SK-N-SH (cell line): ENCODE measurements around the gene UNC13D. TPM values are rescaled to one million over a fixed set of nuclear protein-coding genes. Genes with fewer than 3 reads are reported as not detected.

ENCODE experiments used
- CTCF ChIA-PET: fragments of 300-600, 350-600 bp; formaldehyde crosslinking; extraction: SDS; loops from one replicate; lab custom pipeline; 2021; lab: Yijun Ruan, JAX
- POLR2A ChIA-PET: fragments of 350-600 bp; sonication (Branson Sonifier 250); formaldehyde crosslinking; extraction: SDS; loops from one replicate; lab custom pipeline; 2020; ENCODE audit warnings: antibody characterized with exemption, inconsistent platforms; lab: Yijun Ruan, JAX
- DNase-seq: peaks from one replicate; pipeline ENCODE4 v3.0.0; 2012
- H2AFZ ChIP-seq: fragments of 200-600 bp; sonication (generic); 2 replicates; pipeline ENCODE4 v1.8.1; 2016; ENCODE audit warnings: antibody characterized with exemption, mild to moderate bottlenecking, low read depth
- H3F3A ChIP-seq: fragments of 200-600 bp; sonication (generic); replicated peaks from 2 replicates; pipeline ENCODE3; 2016; ENCODE audit warnings: antibody characterized with exemption, mild to moderate bottlenecking; ENCODE audit not compliant: insufficient read depth
- H3K27ac ChIP-seq, 2 experiments: fragments of 200-500 bp in 1 of 2; fragments of 200-600 bp in 1 of 2; sonication (Bioruptor generic) in 1 of 2; sonication (generic), shearing (Covaris generic) in 1 of 2; 2 replicates each; pipeline versions ENCODE4 v1.5.1 to v1.6.1; 2014 to 2016; ENCODE audit warnings: low read depth in 2 of 2, inconsistent platforms in 1 of 2, low read length in 1 of 2, mild to moderate bottlenecking in 1 of 2, mixed read lengths in 1 of 2
- H3K27me3 ChIP-seq: fragments of 200-600 bp; sonication (generic), shearing (Covaris generic); 2 replicates; pipeline ENCODE4 v1.6.1; 2016; ENCODE audit warnings: mixed run types; ENCODE audit not compliant: insufficient read depth
- H3K36me3 ChIP-seq, 2 experiments: fragments of 200-500 bp in 1 of 2; fragments of 200-600 bp in 1 of 2; sonication (Bioruptor generic) in 1 of 2; sonication (generic) in 1 of 2; replicated peaks in 1 of 2; 2 replicates each; pipeline versions ENCODE3 to v1.5.1; 2014 to 2016; ENCODE audit warnings: low read length in 1 of 2, mild to moderate bottlenecking in 1 of 2; ENCODE audit not compliant: insufficient read depth in 2 of 2, control insufficient read depth in 1 of 2
- H3K4me1 ChIP-seq, 2 experiments: fragments of 200-500 bp in 1 of 2; fragments of 200-600 bp in 1 of 2; sonication (Bioruptor generic) in 1 of 2; sonication (generic), shearing (Covaris generic) in 1 of 2; 2 replicates each; pipeline versions ENCODE4 v1.5.1 to v1.6.1; 2014 to 2016; ENCODE audit warnings: low read depth in 1 of 2, low read length in 1 of 2, mixed run types in 1 of 2; ENCODE audit not compliant: insufficient read depth in 2 of 2, control insufficient read depth in 1 of 2
- H3K4me2 ChIP-seq: fragments of 200-600 bp; sonication (generic), shearing (Covaris generic); 2 replicates; pipeline ENCODE4 v1.6.1; 2017; ENCODE audit warnings: mixed run types
- H3K4me3 ChIP-seq, 2 experiments: fragments of 200-500 bp in 1 of 2; fragments of 200-600 bp in 1 of 2; sonication (Bioruptor generic) in 1 of 2; sonication (generic), shearing (Covaris generic) in 1 of 2; 2 replicates each; pipeline versions ENCODE4 v1.5.1 to v1.8.1; 2014 to 2016; ENCODE audit warnings: low read depth in 2 of 2, inconsistent platforms in 1 of 2, low read length in 1 of 2, mild to moderate bottlenecking in 1 of 2, mixed read lengths in 1 of 2, moderate library complexity in 1 of 2
- H3K79me2 ChIP-seq: fragments of 200-600 bp; sonication (generic); 2 replicates; pipeline ENCODE4 v1.8.1; 2017; ENCODE audit warnings: mild to moderate bottlenecking; ENCODE audit not compliant: insufficient read depth
- H3K9ac ChIP-seq: fragments of 200-600 bp; sonication (generic); 2 replicates; pipeline ENCODE4 v1.6.1; 2017; ENCODE audit warnings: mixed run types
- H3K9me2 ChIP-seq: fragments of 200-600 bp; sonication (generic); 2 replicates; pipeline ENCODE4 v1.6.1; 2017; ENCODE audit warnings: mixed run types
- H3K9me3 ChIP-seq: fragments of 200-600 bp; sonication (generic); 2 replicates; pipeline ENCODE4 v1.6.1; 2017; ENCODE audit warnings: mixed run types, mild to moderate bottlenecking, moderate library complexity
- H4K20me1 ChIP-seq: fragments of 200-600 bp; sonication (generic); 2 replicates; pipeline ENCODE4 v1.6.1; 2017; ENCODE audit warnings: mild to moderate bottlenecking, mixed run types; ENCODE audit not compliant: insufficient read depth
- CHD2 ChIP-seq: fragments of 150-350 bp; IDR thresholded peaks from 2 replicates; pipeline ENCODE4 v1.6.1; 2018; ENCODE audit warnings: low read length; ENCODE audit not compliant: partially characterized antibody
- ELF1 ChIP-seq: IDR thresholded peaks from 2 replicates; pipeline ENCODE4 v1.4.0; 2012
- FOSL2 ChIP-seq: IDR thresholded peaks from 2 replicates; pipeline ENCODE4 v1.4.0; 2012; ENCODE audit warnings: low read depth, mild to moderate bottlenecking, moderate library complexity, borderline replicate concordance
- FOXJ3 ChIP-seq: sonication (generic); formaldehyde crosslinking; IDR thresholded peaks from 2 replicates; pipeline ENCODE4 v1.5.1; 2020; ENCODE audit warnings: mild to moderate bottlenecking, missing genetic modification reagents
- FOXM1 ChIP-seq: IDR thresholded peaks from 2 replicates; pipeline ENCODE4 v1.4.0; 2012; ENCODE audit warnings: low read depth, mild to moderate bottlenecking
- GABPA ChIP-seq: IDR thresholded peaks from 2 replicates; pipeline ENCODE4 v1.4.0; 2012; ENCODE audit warnings: low read depth, mild to moderate bottlenecking
- MXI1 ChIP-seq: IDR thresholded peaks from 2 replicates; pipeline ENCODE4 v1.6.1; 2012; ENCODE audit warnings: mild to moderate bottlenecking, low read depth, low read length, improper control_type of control experiment
- NRF1 ChIP-seq: IDR thresholded peaks from 2 replicates; pipeline ENCODE4 v1.6.1; 2012; ENCODE audit warnings: low read depth, mild to moderate bottlenecking, low read length
- POLR2AphosphoS5 ChIP-seq: IDR thresholded peaks from 2 replicates; pipeline ENCODE4 v1.6.1; 2012; ENCODE audit warnings: low read depth, low read length
- REST ChIP-seq: IDR thresholded peaks from 2 replicates; pipeline ENCODE4 v1.6.1; 2012; ENCODE audit warnings: mild to moderate bottlenecking, low read depth, low read length, moderate library complexity
- RFX5 ChIP-seq: IDR thresholded peaks from 2 replicates; pipeline ENCODE4 v1.6.1; 2012; ENCODE audit warnings: mild to moderate bottlenecking, improper control_type of control experiment, low read length
- SIN3A ChIP-seq: IDR thresholded peaks from 2 replicates; pipeline ENCODE4 v1.6.1; 2012; ENCODE audit warnings: low read depth, mild to moderate bottlenecking, low read length, moderate library complexity, borderline replicate concordance
- SMC3 ChIP-seq: IDR thresholded peaks from 2 replicates; pipeline ENCODE4 v1.6.1; 2012; ENCODE audit warnings: low read depth, low read length, improper control_type of control experiment
- TCF12 ChIP-seq: IDR thresholded peaks from 2 replicates; pipeline ENCODE4 v1.4.0; 2012
- TEAD4 ChIP-seq: IDR thresholded peaks from 2 replicates; pipeline ENCODE4 v1.4.0; 2012; ENCODE audit warnings: mild to moderate bottlenecking, borderline replicate concordance; ENCODE audit not compliant: insufficient read depth
- USF1 ChIP-seq: IDR thresholded peaks from 2 replicates; pipeline ENCODE4 v1.4.0; 2012; ENCODE audit warnings: low read depth, borderline replicate concordance
- YY1 ChIP-seq: IDR thresholded peaks from 2 replicates; pipeline ENCODE4 v1.4.0; 2012; ENCODE audit warnings: low read depth, mild to moderate bottlenecking
- ZBTB33 ChIP-seq: IDR thresholded peaks from 2 replicates; pipeline ENCODE4 v1.4.0; 2012; ENCODE audit warnings: low read depth, borderline replicate concordance
- WGBS: methylation state at CpG from one replicate; pipeline ENCODE4 v1.1.6; 2017; ENCODE audit warnings: low lambda C conversion rate; 5-methylcytosine and 5-hydroxymethylcytosine counted together
- polyA plus RNA-seq, 3 experiments: library from polyadenylated mRNA; depleted of rRNA; stranded (reverse); fragments of >200 nt; gene quantifications; 2 replicates each; pipeline ENCODE4 v1.2.3, GENCODE V29; 2012

UNC13D gene
- polyA plus RNA-seq, 1 of the 3 experiments (the other 2 are of a cell fraction): 0.99 TPM

- H2AFZ ChIP-seq: no peak overlapping the region
- no peak overlapping the region for H3K27ac ChIP-seq
- no peak overlapping the region for H3K4me3 ChIP-seq
- H3K9me3 ChIP-seq: no peaks in the 10 kb centered on the region
- H3K9ac ChIP-seq: no peak overlapping the region
- H3K27me3 ChIP-seq: no peaks in the 10 kb centered on the region
- DNase-seq: no peak
- peaks cover 0 to 6% of the 10 kb centered on the region in 2 experiments; a peak in 1 of 4 replicates for H3K4me1 ChIP-seq
- H3K4me2 ChIP-seq: no peak overlapping the region
- H3K9me2 ChIP-seq: no peaks in the 10 kb centered on the region
- no peaks in the 10 kb centered on the region for H3F3A ChIP-seq
- ChIA-PET CTCF (interaction anchor here (0.6 to 3.1 kb wide), 13 partner anchors 7 to 181 kb away, joined by 3 to 18 read pairs (median 4); partner anchors contain the start of gene UNC13D), POLR2A (no interaction called here)
- H3K79me2 ChIP-seq: peaks cover 48% of the 10 kb centered on the region; the same call in 1 of the 2 replicates
- H3K36me3 ChIP-seq: peaks cover 0 to 7% of the 10 kb centered on the region in 2 experiments
- TF ChIP-seq YY1 (no peak), GABPA (no peak), FOXM1 (no peak), FOSL2 (no peak), ELF1 (no peak), FOXJ3 (no peak), SIN3A (no peak), NRF1 (no peak), POLR2AphosphoS5 (no peak), TCF12 (no peak), USF1 (no peak), REST (no peak), SMC3 (no peak), TEAD4 (no peak), CHD2 (no peak), ZBTB33 (no peak), MXI1 (no peak), RFX5 (no peak)
- H4K20me1 ChIP-seq: no peaks in the 10 kb centered on the region
- WGBS: 85% methylated on average over 3 of the region's 4 CpGs
These were observed 37.2 kb downstream of the UNC13D start for GRCh38 chr17:75806822-75807500.
